Ammon's horn (tissue), 1 donor: ENCODE measurements around the gene EFCAB11.

Source experiments
- DNase-seq: peaks from one replicate; pipeline ENCODE4 v3.0.0-alpha.2; 2016; ENCODE audit warnings: low spot score

The EFCAB11 gene

GRCh38 chr14:89957376-89957775 lies 2.8 kb upstream of the EFCAB11 start:
- no peak for DNase-seq

- DNase-seq: no peak
Measured at GRCh38 chr14:89956661-89957009, 2.1 kb upstream of the EFCAB11 start.

- DNase-seq: peak; percentile 95
Measured at GRCh38 chr14:89955745-89956660, 1.5 kb upstream of the EFCAB11 start, which contains the start of gene TDP1. TDP1 (plus strand) TSS chr14:89955927; CDS start chr14:89963115, 7,188 bp downstream.

- no peak for DNase-seq
Measured at GRCh38 chr14:89955022-89955744, 653 bp upstream of the EFCAB11 start.

- no peak for DNase-seq
Measured at GRCh38 chr14:89953602-89954001, 928 bp downstream of the EFCAB11 start.

- no peak for DNase-seq
Measured at GRCh38 chr14:89952576-89952975, 2.0 kb downstream of the EFCAB11 start.

- no peak for DNase-seq
Measured at GRCh38 chr14:89947344-89947743, 7.2 kb downstream of the EFCAB11 start.

DNA sequence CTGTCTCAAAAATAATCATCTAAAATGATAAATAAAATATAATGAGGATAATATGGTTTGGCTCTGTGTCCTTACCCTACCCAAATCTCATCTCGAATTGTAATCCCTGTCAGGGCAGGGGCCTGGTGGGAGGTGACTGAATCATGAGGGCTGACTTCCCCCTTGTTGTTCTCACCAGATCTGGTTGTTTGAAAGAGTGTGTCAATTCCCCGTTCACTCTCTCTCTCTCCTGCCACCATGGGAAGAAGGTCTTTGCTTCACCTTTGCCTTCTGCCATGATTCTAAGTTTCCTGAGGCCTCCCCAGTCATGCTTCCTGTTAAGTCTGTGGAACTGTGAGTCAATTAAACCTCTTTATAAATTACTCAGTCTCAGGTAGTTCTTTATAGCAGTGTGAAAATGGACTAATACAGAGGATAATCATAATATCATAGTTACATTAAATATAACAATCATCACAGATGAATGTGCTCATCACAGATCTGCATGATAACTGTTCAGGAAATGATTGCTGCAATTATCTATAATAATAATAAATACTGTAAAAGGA lies 12.6 kb downstream of the EFCAB11 start:
- DNase-seq: no peak

DNA sequence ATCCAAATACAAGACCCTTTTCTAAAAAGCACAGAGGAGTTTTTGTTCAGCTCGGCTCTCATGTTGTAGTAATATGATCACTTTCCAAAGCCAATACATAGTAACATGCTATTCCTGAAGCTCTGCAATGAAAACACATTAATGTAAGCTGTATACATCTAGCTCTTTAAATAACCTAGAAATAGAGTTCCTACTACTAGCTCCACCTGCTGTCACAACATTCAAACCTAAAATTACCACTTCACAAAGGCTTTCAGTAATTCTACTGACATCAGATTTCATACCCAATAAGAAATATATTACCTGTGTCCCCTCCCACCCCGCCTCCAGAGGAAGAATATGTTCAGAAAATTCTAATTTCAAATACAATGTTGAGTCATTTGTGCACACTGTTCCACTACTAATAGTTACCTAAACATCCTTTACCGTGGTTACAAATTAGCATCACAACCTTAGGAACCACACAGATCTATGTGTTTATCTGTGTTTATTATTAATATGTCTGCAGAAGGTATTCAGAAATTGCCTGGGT lies 17.8 kb downstream of the EFCAB11 start:
- DNase-seq: no peak

DNA sequence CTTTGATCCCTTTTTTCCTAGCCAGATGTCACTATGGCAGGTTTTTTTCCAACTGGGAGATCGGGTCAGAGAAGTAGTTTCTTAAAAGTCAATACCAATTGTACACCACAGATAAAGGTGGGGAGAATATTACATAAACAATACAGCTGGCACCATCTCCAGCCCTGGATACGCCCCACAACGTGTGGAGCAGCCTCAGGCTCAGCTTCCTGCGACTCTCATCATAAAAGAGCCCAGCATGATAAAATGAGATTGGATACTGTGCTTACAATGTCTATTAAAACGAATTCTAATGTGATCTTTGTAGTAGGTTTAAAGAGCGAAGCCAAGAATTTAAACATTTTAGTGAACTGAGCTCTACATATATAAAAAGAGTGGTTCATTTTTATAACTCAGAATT lies 21.5 kb downstream of the EFCAB11 start:
- DNase-seq: no peak

DNA sequence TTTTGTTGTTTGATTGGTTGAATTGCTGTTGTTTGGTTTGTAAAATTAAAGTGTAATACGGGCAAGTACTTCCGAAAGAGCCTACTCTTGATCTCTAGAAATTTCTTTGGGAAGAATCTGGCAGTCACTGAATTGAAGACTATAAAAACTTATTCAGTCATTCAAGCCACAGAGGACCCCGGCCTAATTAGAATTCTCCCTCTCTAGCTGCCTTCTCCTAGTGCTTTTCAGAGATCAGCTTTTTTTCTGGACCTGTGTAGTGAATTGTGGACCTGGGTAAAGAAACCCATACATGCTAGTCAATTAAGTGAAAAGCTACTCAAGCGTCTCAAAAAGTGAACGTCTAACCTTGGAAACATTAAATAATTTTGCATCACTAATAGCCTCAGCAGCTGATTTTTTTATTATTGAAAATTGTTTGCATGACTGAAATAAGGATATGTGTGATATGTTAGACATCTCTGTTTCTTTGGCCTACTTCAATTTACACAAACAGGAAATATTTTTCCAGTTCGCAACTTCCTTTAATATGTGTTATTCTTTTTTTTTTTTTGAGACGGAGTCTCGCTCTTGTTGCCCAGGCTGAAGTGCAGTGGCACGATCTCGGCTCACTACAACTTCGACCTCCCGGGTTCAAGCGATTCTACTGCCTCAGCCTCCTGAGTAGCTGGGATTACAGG lies 27.2 kb downstream of the EFCAB11 start:
- peak; percentile 24 for DNase-seq

GRCh38 chr14:89926694-89927093 lies 27.8 kb downstream of the EFCAB11 start:
- no peak for DNase-seq

DNA sequence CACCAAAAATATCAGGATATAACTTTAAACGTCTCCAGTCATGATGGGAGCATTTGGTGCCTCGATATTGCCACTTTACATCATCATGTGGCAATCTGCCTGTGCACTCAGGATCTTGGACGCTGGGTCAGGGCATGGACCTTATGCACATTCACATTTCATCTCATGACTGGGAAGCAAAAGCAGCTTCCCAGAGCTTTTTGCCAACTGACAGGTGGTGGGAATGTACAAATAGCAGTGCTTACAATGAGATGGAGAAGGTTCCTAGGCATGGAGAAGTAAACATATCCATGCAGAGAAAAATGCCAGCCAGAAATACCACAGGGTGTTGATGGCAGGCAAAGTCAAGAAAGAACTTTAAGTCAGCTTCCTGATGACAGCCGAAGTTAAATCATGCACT lies 30.3 kb downstream of the EFCAB11 start:
- peak; percentile 15 for DNase-seq

GRCh38 chr14:89922031-89922907 lies 32.3 kb downstream of the EFCAB11 start:
- DNase-seq: peak; percentile 52

- no peak for DNase-seq
Measured at GRCh38 chr14:89921346-89921745, 33.2 kb downstream of the EFCAB11 start.

- DNase-seq: no peak
Measured at GRCh38 chr14:89920056-89920455, 34.5 kb downstream of the EFCAB11 start.

DNA sequence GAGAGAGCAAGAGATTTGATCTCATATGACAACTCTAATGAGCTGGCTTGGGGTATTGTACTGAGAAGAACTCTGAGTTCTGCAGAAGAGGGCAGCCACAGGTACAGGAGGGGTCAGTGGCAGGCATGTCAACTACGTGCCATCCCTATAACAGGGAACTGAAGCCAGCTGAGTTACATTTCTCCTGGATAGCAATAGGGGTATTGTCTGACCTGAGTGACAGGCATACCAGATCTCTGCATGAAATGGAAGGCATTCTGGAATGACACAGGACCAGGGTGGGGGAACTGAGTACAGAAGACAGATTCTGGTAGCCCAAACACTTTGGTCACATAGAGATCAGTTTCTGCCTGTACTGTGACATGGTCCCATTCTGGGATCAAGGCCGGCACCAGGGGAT lies 35.8 kb downstream of the EFCAB11 start:
- no peak for DNase-seq

- DNase-seq: peak; percentile 80
Measured at GRCh38 chr14:89915114-89915878, 39.2 kb downstream of the EFCAB11 start.

- peak; percentile 79 for DNase-seq
Measured at GRCh38 chr14:89912667-89913211, 41.8 kb downstream of the EFCAB11 start.

- no peak for DNase-seq
Measured at GRCh38 chr14:89912221-89912620, 42.3 kb downstream of the EFCAB11 start.
